ENCODE measurements around the gene PMS1.

The PMS1 gene

GRCh38 chr2:189896809-189897208 lies 112.6 kb downstream of the PMS1 start:
- no peaks in the 10 kb centered on the region for H3K79me2 ChIP-seq (ENCODE audit: insufficient read depth, low read length)
- no peak overlapping the region for H2AFZ ChIP-seq (ENCODE audit: low read depth, low read length, severe bottlenecking)
- no peak for TF ChIP-seq CTCF (IDR thresholded peaks at IDR 0.05; ENCODE audit: insufficient read depth, low read length, poor library complexity, severe bottlenecking)
- no peak for TF ChIP-seq EZH2phosphoT487 (conservative IDR thresholded peaks at IDR 0.05; ENCODE audit: low read length)
- no peak overlapping the region for H3K4me3 ChIP-seq (ENCODE audit: insufficient read depth, low read length, poor library complexity, severe bottlenecking)
- no peaks in the 10 kb centered on the region for H3K36me3 ChIP-seq (ENCODE audit: low read length)
- no peaks in the 10 kb centered on the region for H3K27me3 ChIP-seq (ENCODE audit: low read length)
- no peak overlapping the region for H3K4me2 ChIP-seq (ENCODE audit: low read depth, low read length, poor library complexity, severe bottlenecking)
- no peak overlapping the region for H3K9ac ChIP-seq (ENCODE audit: low read length)
- H3K9me3 ChIP-seq (ENCODE audit: insufficient read depth, low read length) = no peaks in the 10 kb centered on the region
- H3K9me2 ChIP-seq (replicated peaks; ENCODE audit: insufficient read depth, low read length) = no peaks in the 10 kb centered on the region
- H3F3A ChIP-seq (ENCODE audit: insufficient read depth) = no peaks in the 10 kb centered on the region; the same call in 1 of the 2 replicates
- H3K27ac ChIP-seq (ENCODE audit: low read depth, low read length) = no peak overlapping the region
- H4K20me1 ChIP-seq (ENCODE audit: low read depth, low read length) = no peaks in the 10 kb centered on the region

GRCh38 chr2:189899101-189899500 lies 114.9 kb downstream of the PMS1 start:
- H3K36me3 ChIP-seq (ENCODE audit: low read length) = no peaks in the 10 kb centered on the region
- no peak overlapping the region for H2AFZ ChIP-seq (ENCODE audit: low read depth, low read length, severe bottlenecking)
- no peak overlapping the region for H3K9ac ChIP-seq (ENCODE audit: low read length)
- no peaks in the 10 kb centered on the region for H3K27me3 ChIP-seq (ENCODE audit: low read length)
- no peak overlapping the region for H3K4me2 ChIP-seq (ENCODE audit: low read depth, low read length, poor library complexity, severe bottlenecking)
- no peaks in the 10 kb centered on the region for H3K79me2 ChIP-seq (ENCODE audit: insufficient read depth, low read length)
- H3F3A ChIP-seq (ENCODE audit: insufficient read depth) = no peaks in the 10 kb centered on the region; the same call in 1 of the 2 replicates
- H4K20me1 ChIP-seq (ENCODE audit: low read depth, low read length) = no peaks in the 10 kb centered on the region
- H3K4me3 ChIP-seq (ENCODE audit: insufficient read depth, low read length, poor library complexity, severe bottlenecking) = no peak overlapping the region
- no peak for TF ChIP-seq EZH2phosphoT487 (conservative IDR thresholded peaks at IDR 0.05; ENCODE audit: low read length)
- TF ChIP-seq CTCF (IDR thresholded peaks at IDR 0.05; ENCODE audit: insufficient read depth, low read length, poor library complexity, severe bottlenecking) = no peak
- no peaks in the 10 kb centered on the region for H3K9me2 ChIP-seq (replicated peaks; ENCODE audit: insufficient read depth, low read length)
- H3K9me3 ChIP-seq (ENCODE audit: insufficient read depth, low read length) = no peaks in the 10 kb centered on the region
- H3K27ac ChIP-seq (ENCODE audit: low read depth, low read length) = no peak overlapping the region

GRCh38 chr2:189900726-189901125 lies 116.5 kb downstream of the PMS1 start:
- Histone ChIP-seq H3K9me2 (replicated peaks; ENCODE audit: insufficient read depth, low read length) (no peaks in the 10 kb centered on the region), H2AFZ (ENCODE audit: low read depth, low read length, severe bottlenecking) (no peak overlapping the region), H3K27me3 (ENCODE audit: low read length) (no peaks in the 10 kb centered on the region), H3K9me3 (ENCODE audit: insufficient read depth, low read length) (no peaks in the 10 kb centered on the region), H3F3A (ENCODE audit: insufficient read depth) (no peaks in the 10 kb centered on the region; the same call in 1 of the 2 replicates), H3K9ac (ENCODE audit: low read length) (no peak overlapping the region), H4K20me1 (ENCODE audit: low read depth, low read length) (no peaks in the 10 kb centered on the region), H3K79me2 (ENCODE audit: insufficient read depth, low read length) (no peaks in the 10 kb centered on the region), H3K4me3 (ENCODE audit: insufficient read depth, low read length, poor library complexity, severe bottlenecking) (no peak overlapping the region), H3K36me3 (ENCODE audit: low read length) (no peaks in the 10 kb centered on the region), H3K4me2 (ENCODE audit: low read depth, low read length, poor library complexity, severe bottlenecking) (no peak overlapping the region), H3K27ac (ENCODE audit: low read depth, low read length) (no peak overlapping the region)
- TF ChIP-seq EZH2phosphoT487 (conservative IDR thresholded peaks at IDR 0.05; ENCODE audit: low read length) (no peak), CTCF (IDR thresholded peaks at IDR 0.05; ENCODE audit: insufficient read depth, low read length, poor library complexity, severe bottlenecking) (no peak)
